Glomerular visceral epithelial cell (primary cell): ENCODE results near the gene MYOD1.

Source experiments
- DNase-seq: peaks from one replicate; pipeline ENCODE4 v3.0.0-alpha.2; 2016; ENCODE audit errors: extremely low spot score

Gene MYOD1

GRCh38 chr11:17719028-17719937 is at the start of gene MYOD1:
MYOD1 (plus strand) TSS chr11:17719571; CDS start chr11:17719783, 212 bp downstream.
- DNase-seq, result no peak

GRCh38 chr11:17672469-17672868 is 46.9 kb upstream of the MYOD1 start:
- DNase-seq, result no peak

GRCh38 chr11:17673951-17674350 is 45.4 kb upstream of the MYOD1 start:
- DNase-seq, result no peak

GRCh38 chr11:17682848-17683247 is 36.5 kb upstream of the MYOD1 start:
- DNase-seq, result no peak

GRCh38 chr11:17683377-17684161 is 35.8 kb upstream of the MYOD1 start:
- DNase-seq, result peak; percentile 68

- DNase-seq, result no peak
Measured at GRCh38 chr11:17684550-17684949, 34.8 kb upstream of the MYOD1 start.

- no peak for DNase-seq
Measured at GRCh38 chr11:17686231-17686980, 33.0 kb upstream of the MYOD1 start.

- DNase-seq, result no peak
Measured at GRCh38 chr11:17687946-17688670, 31.3 kb upstream of the MYOD1 start.

GRCh38 chr11:17691550-17691949 is 27.8 kb upstream of the MYOD1 start:
- no peak for DNase-seq

- no peak for DNase-seq
Measured at GRCh38 chr11:17691976-17692375, 27.4 kb upstream of the MYOD1 start.

- no peak for DNase-seq
Measured at GRCh38 chr11:17692931-17693330, 26.4 kb upstream of the MYOD1 start.

- no peak for DNase-seq
Measured at GRCh38 chr11:17693531-17693930, 25.8 kb upstream of the MYOD1 start.

- DNase-seq, result no peak
Measured at GRCh38 chr11:17694494-17695110, 24.8 kb upstream of the MYOD1 start.

GRCh38 chr11:17695454-17696441 is 23.6 kb upstream of the MYOD1 start:
- DNase-seq, result no peak

- DNase-seq, result no peak
Measured at GRCh38 chr11:17696741-17697140, 22.6 kb upstream of the MYOD1 start.

- no peak for DNase-seq
Measured at GRCh38 chr11:17697175-17697949, 22.0 kb upstream of the MYOD1 start.

GRCh38 chr11:17699147-17700114 is 19.9 kb upstream of the MYOD1 start:
- no peak for DNase-seq

- DNase-seq, result no peak
Measured at GRCh38 chr11:17700991-17701390, 18.4 kb upstream of the MYOD1 start.
